ENCODE results near the gene TRPM7. TPM values are rescaled to one million over a fixed set of nuclear protein-coding genes. Genes with fewer than 3 reads are reported as not detected.

The TRPM7 gene
- total RNA-seq, 1 donor from 2014 or later, result 44.3 TPM

- intact Hi-C loops (cut with DNase I), result no loop called here
- no peaks in the 10 kb centered on the region for H3K27me3 ChIP-seq
- H3K27ac ChIP-seq, result no peak overlapping the region
Measured at GRCh38 chr15:50712018-50712417, 25.4 kb upstream of the TRPM7 start.

GRCh38 chr15:50710585-50710984 is 24.0 kb upstream of the TRPM7 start:
- Histone ChIP-seq H3K4me3 (no peak overlapping the region), H3K27me3 (no peaks in the 10 kb centered on the region), H3K4me1 (no peaks in the 10 kb centered on the region), H3K9me3 (no peaks in the 10 kb centered on the region), H3K27ac (no peak overlapping the region), H3K36me3 (peaks cover 42% of the 10 kb centered on the region)
- DNase-seq (no peak), ATAC-seq (no peak)
- intact Hi-C loops (cut with DNase I), result no loop called here
- no peak for TF ChIP-seq CTCF (IDR thresholded peaks at IDR 0.05)

More at GRCh38 chr15:50712018-50712417, 25.4 kb upstream of the TRPM7 start:
- ATAC-seq, result no peak
- Histone ChIP-seq H3K36me3 (peaks cover 36% of the 10 kb centered on the region), H3K9me3 (no peaks in the 10 kb centered on the region), H3K4me3 (no peak overlapping the region), H3K4me1 (no peaks in the 10 kb centered on the region)
- no peak for DNase-seq
- no peak for TF ChIP-seq CTCF (IDR thresholded peaks at IDR 0.05)

GRCh38 chr15:50707878-50708427 is 21.4 kb upstream of the TRPM7 start:
- DNase-seq (no peak), ATAC-seq (no peak)
- no peak overlapping the region for H3K27ac ChIP-seq
- no peaks in the 10 kb centered on the region for H3K27me3 ChIP-seq
- no peak for TF ChIP-seq CTCF (IDR thresholded peaks at IDR 0.05)
- no peak overlapping the region for H3K4me3 ChIP-seq
- no peaks in the 10 kb centered on the region for H3K9me3 ChIP-seq
- intact Hi-C loops (cut with DNase I), result no loop called here
- no peaks in the 10 kb centered on the region for H3K4me1 ChIP-seq
- H3K36me3 ChIP-seq, result peaks cover 43% of the 10 kb centered on the region

GRCh38 chr15:50702762-50703334 is 16.3 kb upstream of the TRPM7 start:
- DNase-seq, result no peak
- Histone ChIP-seq H3K4me1 (no peaks in the 10 kb centered on the region), H3K9me3 (no peaks in the 10 kb centered on the region), H3K27me3 (no peaks in the 10 kb centered on the region), H3K36me3 (peaks cover 24% of the 10 kb centered on the region), H3K4me3 (no peak overlapping the region), H3K27ac (no peak overlapping the region)
- intact Hi-C loops (cut with DNase I), result no loop called here
- no peak for TF ChIP-seq CTCF (IDR thresholded peaks at IDR 0.05)
- ATAC-seq, result no peak

GRCh38 chr15:50698101-50698500 is 11.5 kb upstream of the TRPM7 start:
- ATAC-seq (no peak), DNase-seq (no peak)
- Histone ChIP-seq H3K27ac (no peak overlapping the region), H3K4me3 (no peak overlapping the region), H3K36me3 (no peaks in the 10 kb centered on the region), H3K27me3 (no peaks in the 10 kb centered on the region), H3K9me3 (no peaks in the 10 kb centered on the region), H3K4me1 (no peaks in the 10 kb centered on the region)
- intact Hi-C loops (cut with DNase I), result no loop called here
- no peak for TF ChIP-seq CTCF (IDR thresholded peaks at IDR 0.05)
